Peyer's patch (tissue), 4 donors: ENCODE data around the gene MICU2.

Experiments used
- POLR2A ChIP-seq, 2 donors: fragments of 450-650 bp; IDR thresholded peaks; one replicate each; pipeline ENCODE4 v1.5.1; 2017; ENCODE audit warnings: antibody characterized with exemption in 2 of 2, mild to moderate bottlenecking in 2 of 2, moderate library complexity in 2 of 2
- TF ChIP-seq, protein P1 (sequence below), 6 experiments: fragments of 450-650 bp in 4 of 6; fragments of 200-600 bp in 2 of 6; sonication (generic) in 1 of 6; IDR thresholded peaks; one replicate each; pipeline ENCODE4 v1.5.1; 2017 to 2019; ENCODE audit warnings: antibody characterized with exemption in 6 of 6, mild to moderate bottlenecking in 3 of 6, moderate library complexity in 1 of 6

DNA sequence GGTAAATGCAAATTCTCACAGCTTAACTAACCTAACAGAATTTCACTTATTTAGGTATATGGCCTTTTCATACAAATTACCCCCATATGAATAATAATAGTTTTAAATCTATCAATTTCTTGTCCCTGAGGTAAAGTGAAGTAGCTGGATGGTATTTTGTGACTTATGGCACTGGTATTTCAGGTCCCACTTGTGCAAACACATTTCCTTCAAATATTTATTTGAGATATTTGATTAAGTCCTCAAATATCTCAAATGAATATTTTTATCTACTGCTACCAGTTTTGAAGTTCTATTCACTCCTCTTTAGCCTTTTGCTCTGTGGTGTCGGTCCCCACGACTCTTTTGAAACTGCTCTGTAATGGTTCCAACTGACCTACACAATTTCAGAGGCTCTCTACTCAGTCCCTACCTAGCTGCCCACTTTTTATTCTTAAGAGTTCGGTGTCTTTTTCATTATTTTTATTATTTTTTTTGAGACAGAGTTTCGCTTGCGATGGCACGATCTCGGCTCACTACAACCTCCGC is 85.3 kb downstream of the MICU2 start:
- TF ChIP-seq, protein P1, sequence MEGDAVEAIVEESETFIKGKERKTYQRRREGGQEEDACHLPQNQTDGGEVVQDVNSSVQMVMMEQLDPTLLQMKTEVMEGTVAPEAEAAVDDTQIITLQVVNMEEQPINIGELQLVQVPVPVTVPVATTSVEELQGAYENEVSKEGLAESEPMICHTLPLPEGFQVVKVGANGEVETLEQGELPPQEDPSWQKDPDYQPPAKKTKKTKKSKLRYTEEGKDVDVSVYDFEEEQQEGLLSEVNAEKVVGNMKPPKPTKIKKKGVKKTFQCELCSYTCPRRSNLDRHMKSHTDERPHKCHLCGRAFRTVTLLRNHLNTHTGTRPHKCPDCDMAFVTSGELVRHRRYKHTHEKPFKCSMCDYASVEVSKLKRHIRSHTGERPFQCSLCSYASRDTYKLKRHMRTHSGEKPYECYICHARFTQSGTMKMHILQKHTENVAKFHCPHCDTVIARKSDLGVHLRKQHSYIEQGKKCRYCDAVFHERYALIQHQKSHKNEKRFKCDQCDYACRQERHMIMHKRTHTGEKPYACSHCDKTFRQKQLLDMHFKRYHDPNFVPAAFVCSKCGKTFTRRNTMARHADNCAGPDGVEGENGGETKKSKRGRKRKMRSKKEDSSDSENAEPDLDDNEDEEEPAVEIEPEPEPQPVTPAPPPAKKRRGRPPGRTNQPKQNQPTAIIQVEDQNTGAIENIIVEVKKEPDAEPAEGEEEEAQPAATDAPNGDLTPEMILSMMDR (IDR thresholded peaks at IDR 0.05), result no peak
- TF ChIP-seq POLR2A (IDR thresholded peaks at IDR 0.05), result no peak
